Esophagus muscularis mucosa (tissue), 4 donors: Measurements from ENCODE around the gene TRIM14. TPM values are rescaled to one million over a fixed set of nuclear protein-coding genes. Genes with fewer than 3 reads are reported as not detected.
"Not testable (repeated sequence)": the region's sequence is repeated elsewhere in the genome, so short reads cannot be mapped to it uniquely, and the experiment has no call there.

Experiments used
- DNase-seq: peaks from one replicate; pipeline ENCODE4 v3.0.0-alpha.2; 2017; ENCODE audit errors: extremely low spot score
- H3K27ac ChIP-seq, 4 donors: fragments of 200-600 bp; sonication (generic); replicated peaks in 1 of 4; 1 replicate in 3 of 4; 2 replicates in 1 of 4; pipeline ENCODE4 v1.5.1; 2016 to 2019; ENCODE audit warnings: mild to moderate bottlenecking in 1 of 4
- H3K27me3 ChIP-seq, 4 donors: fragments of 200-600 bp; sonication (generic); one replicate each; pipeline versions ENCODE4 v1.5.1 to v1.6.0; 2016 to 2019
- H3K36me3 ChIP-seq, 4 donors: fragments of 200-600 bp; sonication (generic); one replicate each; pipeline ENCODE4 v1.5.1; 2016 to 2019
- H3K4me1 ChIP-seq, 4 donors: fragments of 200-600 bp; sonication (generic); one replicate each; pipeline ENCODE4 v1.5.1; 2016 to 2019
- H3K4me3 ChIP-seq, 4 donors: fragments of 200-600 bp; sonication (generic); 1 replicate in 2 of 4; 2 replicates in 2 of 4; pipeline ENCODE4 v1.5.1; 2016 to 2019; ENCODE audit warnings: mild to moderate bottlenecking in 4 of 4, moderate library complexity in 1 of 4
- H3K9me3 ChIP-seq, 4 donors: fragments of 200-600 bp; sonication (generic); 1 replicate in 3 of 4; 2 replicates in 1 of 4; pipeline ENCODE4 v1.5.1; 2016 to 2019
- CTCF ChIP-seq, 3 experiments: fragments of 200-600 bp in 2 of 3; fragments of 450-650 bp in 1 of 3; sonication (generic) in 2 of 3; IDR thresholded peaks; one replicate each; pipeline ENCODE4 v1.5.1; 2017 to 2019; ENCODE audit warnings: antibody characterized with exemption in 3 of 3, mild to moderate bottlenecking in 2 of 3, moderate library complexity in 1 of 3
- EP300 ChIP-seq: sonication (generic); formaldehyde crosslinking; IDR thresholded peaks from one replicate; pipeline ENCODE4 v1.6.1; 2017; ENCODE audit warnings: antibody characterized with exemption
- POLR2A ChIP-seq: fragments of 450-650 bp; IDR thresholded peaks from one replicate; pipeline ENCODE4 v1.6.1; 2017; ENCODE audit warnings: antibody characterized with exemption, moderate library complexity, mild to moderate bottlenecking, low read depth
- POLR2AphosphoS5 ChIP-seq, 2 donors: sonication (generic); formaldehyde crosslinking; IDR thresholded peaks; one replicate each; pipeline ENCODE4 v1.6.1; 2017; ENCODE audit warnings: antibody characterized with exemption in 2 of 2
- WGBS: methylation state at CpG from one replicate; pipeline ENCODE4 v1.1.5; 2018; 5-methylcytosine and 5-hydroxymethylcytosine counted together
- intact Hi-C: fragments of 100-400 bp; cut with DNase I; formaldehyde crosslinking; loops from one replicate; pipeline ENCODE4 v1.15.1; 2023
- total RNA-seq, 4 donors: library from RNA; depleted of rRNA; stranded (reverse); fragments of >200 nt; gene quantifications; one replicate each; pipeline versions ENCODE4 v1.1.0 to v1.2.1, GENCODE V29; 2016

TRIM14 gene
- total RNA-seq, 4 donors from 2014 or later, result 6.1 to 14.9 (median 11.2) TPM

GRCh38 chr9:98132158-98132557 lies 13.1 kb upstream of the TRIM14 start:
- H3K27me3 ChIP-seq, result no peaks in the 10 kb centered on the region
- intact Hi-C loops, result no loop called here
- TF ChIP-seq EP300 (no peak), POLR2A (no peak), POLR2AphosphoS5 (IDR thresholded peaks at IDR 0.05) (no peak), CTCF (IDR thresholded peaks at IDR 0.05) (no peak)
- no peaks in the 10 kb centered on the region for H3K4me1 ChIP-seq
- no peak overlapping the region for H3K27ac ChIP-seq
- no peak for DNase-seq
- H3K4me3 ChIP-seq, result no peak overlapping the region
- peaks cover 0 to 6% (median 0%) of the 10 kb centered on the region in 4 donors for H3K36me3 ChIP-seq
- WGBS, result 85% methylated on average over 9 of the region's 9 CpGs
- H3K9me3 ChIP-seq, result no peaks in the 10 kb centered on the region

GRCh38 chr9:98130576-98131228 lies 11.7 kb upstream of the TRIM14 start:
- H3K4me3 ChIP-seq, result no peak overlapping the region
- intact Hi-C loops, result no loop called here
- TF ChIP-seq CTCF (IDR thresholded peaks at IDR 0.05) (no peak), POLR2AphosphoS5 (IDR thresholded peaks at IDR 0.05) (no peak), POLR2A (no peak), EP300 (no peak)
- H3K36me3 ChIP-seq, result peaks cover 0 to 6% (median 0%) of the 10 kb centered on the region in 4 donors
- no peak overlapping the region for H3K27ac ChIP-seq
- no peaks in the 10 kb centered on the region for H3K9me3 ChIP-seq
- DNase-seq, result no peak
- 87% methylated on average over 12 of the region's 13 CpGs for WGBS
- H3K27me3 ChIP-seq, result no peaks in the 10 kb centered on the region
- H3K4me1 ChIP-seq, result no peaks in the 10 kb centered on the region

- H3K27me3 ChIP-seq, H3K27ac ChIP-seq, H3K4me1 ChIP-seq, H3K4me3 ChIP-seq, H3K36me3 ChIP-seq, H3K9me3 ChIP-seq, intact Hi-C loops, DNase-seq: not testable (repeated sequence)
- 93% methylated on average over 4 of the region's 4 CpGs for WGBS
These were observed 11.0 kb upstream of the TRIM14 start for GRCh38 chr9:98130060-98130459.

- TF ChIP-seq EP300 (no peak), POLR2A (no peak), POLR2AphosphoS5 (IDR thresholded peaks at IDR 0.05) (no peak), CTCF (IDR thresholded peaks at IDR 0.05) (no peak)
- no peaks in the 10 kb centered on the region for H3K4me1 ChIP-seq
- 92% methylated on average over 10 of the region's 10 CpGs for WGBS
- intact Hi-C loops, result no loop called here
- H3K27me3 ChIP-seq, result no peaks in the 10 kb centered on the region
- no peak overlapping the region for H3K4me3 ChIP-seq
- no peaks in the 10 kb centered on the region for H3K9me3 ChIP-seq
- no peak for DNase-seq
- H3K36me3 ChIP-seq, result peaks cover 0 to 2% (median 0%) of the 10 kb centered on the region in 4 donors
- H3K27ac ChIP-seq, result no peak overlapping the region
These were observed 10.4 kb upstream of the TRIM14 start for GRCh38 chr9:98129451-98129881.

GRCh38 chr9:98128316-98128715 lies 9.3 kb upstream of the TRIM14 start:
- intact Hi-C loops, result no loop called here
- H3K36me3 ChIP-seq, result no peaks in the 10 kb centered on the region
- H3K4me1 ChIP-seq, result no peaks in the 10 kb centered on the region
- no peak for DNase-seq
- H3K9me3 ChIP-seq, result no peaks in the 10 kb centered on the region
- no peak for TF ChIP-seq POLR2A
- no peak for TF ChIP-seq POLR2AphosphoS5 (IDR thresholded peaks at IDR 0.05)
- no peak for TF ChIP-seq CTCF (IDR thresholded peaks at IDR 0.05)
- no peak for TF ChIP-seq EP300
- no peak overlapping the region for H3K4me3 ChIP-seq
- H3K27me3 ChIP-seq, result no peaks in the 10 kb centered on the region
- H3K27ac ChIP-seq, result no peak overlapping the region
- WGBS, result 91% methylated on average over 11 of the region's 16 CpGs
